ENCODE data around the gene ATP6V0A1.
"Not testable (repeated sequence)": the region's sequence is repeated elsewhere in the genome, so short reads cannot be mapped to it uniquely, and the experiment has no call there.

ATP6V0A1 gene

GRCh38 chr17:42554250-42555121 lies 95.8 kb downstream of the ATP6V0A1 start:
- FAIRE-seq, result no peak
- TF ChIP-seq CTCF (IDR thresholded peaks at IDR 0.05; ENCODE audit: insufficient read depth, missing control alignments), result no peak
- DNase-seq (ENCODE audit: insufficient read length, low spot score), result peak; percentile 90

- FAIRE-seq (no peak), DNase-seq (ENCODE audit: insufficient read length, low spot score) (no peak)
- TF ChIP-seq CTCF (IDR thresholded peaks at IDR 0.05; ENCODE audit: insufficient read depth, missing control alignments), result no peak
These were observed 96.5 kb downstream of the ATP6V0A1 start for GRCh38 chr17:42555122-42555622.

- not testable (repeated sequence) for DNase-seq (ENCODE audit: insufficient read length, low spot score); FAIRE-seq
These were observed 97.4 kb downstream of the ATP6V0A1 start for GRCh38 chr17:42555961-42556617.

- DNase-seq (ENCODE audit: insufficient read length, low spot score) (no peak), FAIRE-seq (no peak)
- TF ChIP-seq CTCF (IDR thresholded peaks at IDR 0.05; ENCODE audit: insufficient read depth, missing control alignments), result no peak
These were observed 100.4 kb downstream of the ATP6V0A1 start for GRCh38 chr17:42559075-42559474.

- no peak for TF ChIP-seq CTCF (IDR thresholded peaks at IDR 0.05; ENCODE audit: insufficient read depth, missing control alignments)
- FAIRE-seq (no peak), DNase-seq (ENCODE audit: insufficient read length, low spot score) (no peak)
These were observed 101.6 kb downstream of the ATP6V0A1 start for GRCh38 chr17:42560246-42560645.

GRCh38 chr17:42561897-42562387 lies 103.3 kb downstream of the ATP6V0A1 start, which contains the start of gene COASY:
TSS of gene COASY (plus strand) at chr17:42562148. CDS start at chr17:42562623, 475 bp downstream.
- DNase-seq (ENCODE audit: insufficient read length, low spot score) (peak; percentile 100), FAIRE-seq (no peak)
- no peak for TF ChIP-seq CTCF (IDR thresholded peaks at IDR 0.05; ENCODE audit: insufficient read depth, missing control alignments)

GRCh38 chr17:42562388-42563142 lies 103.9 kb downstream of the ATP6V0A1 start:
- no peak for TF ChIP-seq CTCF (IDR thresholded peaks at IDR 0.05; ENCODE audit: insufficient read depth, missing control alignments)
- DNase-seq (ENCODE audit: insufficient read length, low spot score) (no peak), FAIRE-seq (no peak)

Measured in D721Med (cell line).